Measurements from ENCODE around the gene TTC34.

- TF ChIP-seq CTCF (IDR thresholded peaks at IDR 0.05) (no peak), POLR2A (IDR thresholded peaks at IDR 0.05) (no peak), EP300 (IDR thresholded peaks at IDR 0.05) (no peak), POLR2AphosphoS5 (IDR thresholded peaks at IDR 0.05) (no peak)
Measured at GRCh38 chr1:2819831-2820730, 18.6 kb upstream of the TTC34 start.

Measured in gastroesophageal sphincter (tissue), 3 donors.